GM12878 (cell line): ENCODE data around the gene TMOD3. TPM values are rescaled to one million over a fixed set of nuclear protein-coding genes. Genes with fewer than 3 reads are reported as not detected.

ENCODE experiments used
- CBFB ChIP-seq: IDR thresholded peaks from 2 replicates; pipeline ENCODE4 v1.6.1; 2016; ENCODE audit warnings: antibody characterized with exemption, low read depth
- CBX5 ChIP-seq: sonication (generic); IDR thresholded peaks from 2 replicates; pipeline ENCODE4 v1.6.1; 2016; ENCODE audit warnings: low read depth, moderate library complexity, mild to moderate bottlenecking, inconsistent platforms
- CHD1 ChIP-seq: IDR thresholded peaks from 2 replicates; pipeline ENCODE4 v1.6.1; 2012; ENCODE audit warnings: low read depth, low read length, improper control_type of control experiment
- CTCF ChIP-seq, 3 experiments: IDR thresholded peaks in 2 of 3; conservative IDR thresholded peaks in 1 of 3; 2 replicates each; pipeline ENCODE4 v1.5.1; 2011; ENCODE audit warnings: low read depth in 3 of 3, low read length in 3 of 3, mild to moderate bottlenecking in 3 of 3, control low read depth in 2 of 3, moderate library complexity in 2 of 3, inconsistent platforms in 1 of 3, mixed read lengths in 1 of 3; ENCODE audit not compliant: control insufficient read depth in 2 of 3, insufficient read depth in 1 of 3; ENCODE audit errors: extremely low read depth in 1 of 3
- E2F8 ChIP-seq: fragments of 450-650 bp; IDR thresholded peaks from 2 replicates; pipeline ENCODE4 v1.6.1; 2018; ENCODE audit warnings: mild to moderate bottlenecking, low read depth, moderate library complexity; ENCODE audit not compliant: partially characterized antibody
- FOXM1 ChIP-seq: IDR thresholded peaks from 2 replicates; pipeline ENCODE4 v1.6.1; 2012; ENCODE audit warnings: low read depth, mild to moderate bottlenecking, inconsistent platforms, low read length, moderate library complexity
- HDAC2 ChIP-seq: fragments of 200-600 bp; sonication (generic); IDR thresholded peaks from 2 replicates; pipeline ENCODE4 v1.6.1; 2017
- JUNB ChIP-seq: IDR thresholded peaks from 2 replicates; pipeline ENCODE4 v1.6.1; 2016; ENCODE audit warnings: antibody characterized with exemption, mild to moderate bottlenecking
- MEF2A ChIP-seq: IDR thresholded peaks from 2 replicates; pipeline ENCODE4 v1.6.1; 2011; ENCODE audit warnings: low read depth, mild to moderate bottlenecking, low read length, moderate library complexity; ENCODE audit not compliant: insufficient read depth
- MLLT1 ChIP-seq: fragments of 450-650 bp; IDR thresholded peaks from 2 replicates; pipeline ENCODE4 v1.6.1; 2016; ENCODE audit warnings: mild to moderate bottlenecking
- NBN ChIP-seq: fragments of 450-650 bp; IDR thresholded peaks from 2 replicates; pipeline ENCODE4 v1.6.1; 2016
- NFIC ChIP-seq: IDR thresholded peaks from 2 replicates; pipeline ENCODE4 v1.6.1; 2012; ENCODE audit warnings: low read depth, mild to moderate bottlenecking, inconsistent platforms, low read length, moderate library complexity
- NR2C2 ChIP-seq: IDR thresholded peaks from 2 replicates; pipeline ENCODE4 v1.6.1; 2011; ENCODE audit warnings: borderline replicate concordance, low read depth; ENCODE audit not compliant: control insufficient read depth, insufficient read length
- POU2F2 ChIP-seq: IDR thresholded peaks from 3 replicates; pipeline ENCODE4 v1.6.1; 2011; ENCODE audit warnings: low read depth, mild to moderate bottlenecking, low read length, borderline replicate concordance
- SMAD1 ChIP-seq: fragments of 450-650 bp; IDR thresholded peaks from 2 replicates; pipeline ENCODE4 v1.6.1; 2018; ENCODE audit warnings: mild to moderate bottlenecking, low read depth; ENCODE audit not compliant: partially characterized antibody
- TBL1XR1 ChIP-seq: IDR thresholded peaks from 2 replicates; pipeline ENCODE4 v1.6.1; 2012; ENCODE audit warnings: low read depth, low read length, improper control_type of control experiment
- TCF3 ChIP-seq: IDR thresholded peaks from 2 replicates; pipeline ENCODE4 v1.6.1; 2012; ENCODE audit warnings: low read depth, mild to moderate bottlenecking, low read length, borderline replicate concordance; ENCODE audit not compliant: insufficient read depth
- TCF7 ChIP-seq: IDR thresholded peaks from 2 replicates; pipeline ENCODE4 v1.6.1; 2014; ENCODE audit warnings: antibody characterized with exemption, borderline replicate concordance
- YY1 ChIP-seq: IDR thresholded peaks from 2 replicates; pipeline ENCODE4 v1.6.1; 2011; ENCODE audit warnings: low read depth, mild to moderate bottlenecking, low read length
- ZBTB4 ChIP-seq: fragments of 450-650 bp; formaldehyde crosslinking; IDR thresholded peaks from 2 replicates; pipeline ENCODE4 v1.4.0; 2022; ENCODE audit warnings: mild to moderate bottlenecking, moderate library complexity
- ZSCAN29 ChIP-seq: fragments of 450-650 bp; IDR thresholded peaks from 2 replicates; pipeline ENCODE4 v1.6.1; 2017; ENCODE audit warnings: mild to moderate bottlenecking, moderate library complexity
- polyA plus RNA-seq, 11 experiments: library from polyadenylated mRNA; depleted of rRNA in 4 of 11; unstranded in 6 of 11; stranded (reverse) in 5 of 11; fragments of >200 nt; fragmentation: Nextera tagmentation in 4 of 11; fragmentation: Illumina TruSeq in 1 of 11; extraction: Ambion mirVana in 4 of 11; extraction: Trizol in 1 of 11; gene quantifications; 1 replicate in 1 of 11; 2 replicates in 10 of 11; pipeline versions ENCODE4 v1.2.1 to v1.2.3, GENCODE V29; 2011 to 2016; ENCODE audit warnings: inconsistent platforms in 2 of 11, missing spikeins in 2 of 11, low read depth in 1 of 11
- total RNA-seq, 4 experiments: library from RNA; depleted of rRNA in 3 of 4; stranded (reverse); fragments of >200 nt in 3 of 4; fragmentation: Illumina TruSeq in 1 of 4; extraction: Trizol in 1 of 4; gene quantifications; 2 replicates each; pipeline versions ENCODE4 v1.2.1 to v1.2.3, GENCODE V29; 2013 to 2021

The TMOD3 gene
- total and polyA plus RNA-seq, 10 of the 15 experiments (the other 5 are each of a cell fraction or from before 2014, with no cell fraction given) = 5.2 to 39.4 (median 22.5) TPM

GRCh38 chr15:51837792-51838251 is 8.4 kb downstream of the TMOD3 start (continued):
- TF ChIP-seq POU2F2 (no peak), SMAD1 (no peak), CTCF (IDR thresholded peaks at IDR 0.05 in 2 of 3, conservative IDR thresholded peaks at IDR 0.05 in 1 of 3; ENCODE audit: control insufficient read depth in 2 of 3, extremely low read depth in 1 of 3, insufficient read depth in 1 of 3, low read depth in 3 of 3, low read length in 3 of 3) (no peak), FOXM1 (no peak), JUNB (no peak), TCF3 (no peak), ZBTB4 (no peak), HDAC2 (no peak), MLLT1 (0 out of 2 replicates have a peak, but pooled peaks have one; percentile 23), NR2C2 (no peak), E2F8 (no peak), YY1 (0 out of 2 replicates have a peak, but pooled peaks have one; percentile 20), ZSCAN29 (no peak), TBL1XR1 (no peak), NBN (no peak), TCF7 (no peak), MEF2A (no peak), CHD1 (no peak), CBFB (no peak), NFIC (no peak), CBX5 (no peak)
